ENCODE data around the gene POU2F3.

- TF ChIP-seq, protein P1, sequence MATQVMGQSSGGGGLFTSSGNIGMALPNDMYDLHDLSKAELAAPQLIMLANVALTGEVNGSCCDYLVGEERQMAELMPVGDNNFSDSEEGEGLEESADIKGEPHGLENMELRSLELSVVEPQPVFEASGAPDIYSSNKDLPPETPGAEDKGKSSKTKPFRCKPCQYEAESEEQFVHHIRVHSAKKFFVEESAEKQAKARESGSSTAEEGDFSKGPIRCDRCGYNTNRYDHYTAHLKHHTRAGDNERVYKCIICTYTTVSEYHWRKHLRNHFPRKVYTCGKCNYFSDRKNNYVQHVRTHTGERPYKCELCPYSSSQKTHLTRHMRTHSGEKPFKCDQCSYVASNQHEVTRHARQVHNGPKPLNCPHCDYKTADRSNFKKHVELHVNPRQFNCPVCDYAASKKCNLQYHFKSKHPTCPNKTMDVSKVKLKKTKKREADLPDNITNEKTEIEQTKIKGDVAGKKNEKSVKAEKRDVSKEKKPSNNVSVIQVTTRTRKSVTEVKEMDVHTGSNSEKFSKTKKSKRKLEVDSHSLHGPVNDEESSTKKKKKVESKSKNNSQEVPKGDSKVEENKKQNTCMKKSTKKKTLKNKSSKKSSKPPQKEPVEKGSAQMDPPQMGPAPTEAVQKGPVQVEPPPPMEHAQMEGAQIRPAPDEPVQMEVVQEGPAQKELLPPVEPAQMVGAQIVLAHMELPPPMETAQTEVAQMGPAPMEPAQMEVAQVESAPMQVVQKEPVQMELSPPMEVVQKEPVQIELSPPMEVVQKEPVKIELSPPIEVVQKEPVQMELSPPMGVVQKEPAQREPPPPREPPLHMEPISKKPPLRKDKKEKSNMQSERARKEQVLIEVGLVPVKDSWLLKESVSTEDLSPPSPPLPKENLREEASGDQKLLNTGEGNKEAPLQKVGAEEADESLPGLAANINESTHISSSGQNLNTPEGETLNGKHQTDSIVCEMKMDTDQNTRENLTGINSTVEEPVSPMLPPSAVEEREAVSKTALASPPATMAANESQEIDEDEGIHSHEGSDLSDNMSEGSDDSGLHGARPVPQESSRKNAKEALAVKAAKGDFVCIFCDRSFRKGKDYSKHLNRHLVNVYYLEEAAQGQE (IDR thresholded peaks at IDR 0.05; ENCODE audit: low read depth): no peak
- TF ChIP-seq YY1 (IDR thresholded peaks at IDR 0.05; ENCODE audit: low read depth) (no peak), RAD21 (IDR thresholded peaks at IDR 0.05; ENCODE audit: low read depth) (no peak), CREB1 (IDR thresholded peaks at IDR 0.05; ENCODE audit: low read depth) (no peak)
Measured at GRCh38 chr11:120293038-120293800, 53.3 kb downstream of the POU2F3 start.
